ENCODE data around the gene TANC1.

DNA sequence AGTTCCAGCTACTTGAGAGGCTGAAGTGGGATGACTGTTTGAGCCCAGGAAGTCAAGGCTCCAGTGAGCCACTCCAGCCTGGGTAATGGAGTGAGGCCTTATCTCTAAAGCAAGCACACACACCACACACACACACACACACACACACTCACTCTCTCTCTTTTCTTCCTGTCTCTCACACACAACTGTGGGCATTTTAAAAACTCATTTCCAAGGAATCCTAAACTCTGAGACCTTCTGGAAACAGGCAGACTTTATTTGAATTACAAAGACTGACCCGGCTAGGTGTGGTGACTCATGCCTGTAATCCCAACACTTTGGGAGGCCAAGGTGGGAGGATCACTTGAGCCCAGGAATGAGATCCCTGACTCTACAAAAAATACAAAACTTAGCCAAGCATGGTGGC, 296.7 kb downstream of the TANC1 start:
- TF ChIP-seq EZH2phosphoT487 (IDR thresholded peaks at IDR 0.05; ENCODE audit: borderline replicate concordance) (no peak), CTCF (conservative IDR thresholded peaks at IDR 0.05; ENCODE audit: low read length) (no peak)
